Measurements from ENCODE around the gene MAP2K7.
"Not testable (repeated sequence)": the region's sequence is repeated elsewhere in the genome, so short reads cannot be mapped to it uniquely, and the experiment has no call there.

The MAP2K7 gene

DNA sequence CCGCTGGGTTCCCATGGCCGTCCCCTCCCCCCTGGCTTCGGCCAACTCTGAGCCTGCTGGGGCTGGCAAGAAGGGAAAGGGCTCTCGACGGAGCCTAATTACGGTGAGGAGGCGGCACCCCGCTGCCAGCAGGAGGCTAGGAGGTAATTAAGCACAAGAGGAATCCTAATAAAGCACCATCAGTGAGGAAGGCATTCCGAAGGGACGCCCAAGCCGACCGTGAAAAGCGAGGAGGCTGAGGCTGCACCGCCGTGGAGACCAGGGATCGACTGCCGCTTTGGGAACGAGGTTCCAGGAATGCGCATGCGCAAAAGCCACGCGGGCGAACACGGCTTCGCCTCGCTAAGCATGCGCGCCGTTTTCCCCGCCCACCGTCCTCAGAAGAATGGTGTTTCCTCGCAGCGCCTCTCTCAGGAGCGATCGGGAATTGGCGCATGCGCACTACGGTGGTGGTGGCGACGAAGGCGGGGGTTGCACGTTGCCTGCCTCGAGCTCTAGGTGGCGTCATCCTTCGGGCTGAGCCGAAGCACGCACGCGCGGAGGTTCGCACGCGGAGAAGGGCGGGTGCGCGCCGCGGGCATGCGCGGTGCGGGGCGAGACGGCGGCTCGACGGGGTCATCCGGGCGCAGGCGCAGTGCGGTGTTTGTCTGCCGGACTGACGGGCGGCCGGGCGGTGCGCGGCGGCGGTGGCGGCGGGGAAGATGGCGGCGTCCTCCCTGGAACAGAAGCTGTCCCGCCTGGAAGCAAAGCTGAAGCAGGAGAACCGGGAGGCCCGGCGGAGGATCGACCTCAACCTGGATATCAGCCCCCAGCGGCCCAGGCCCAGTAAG, at the start of gene MAP2K7:
Gene MAP2K7, plus strand, starts transcription at position 634 of the 830 bp plus-strand sequence. Its CDS starts 68 bp downstream, at position 702.
- DNase-seq = peak; percentile 100

DNA sequence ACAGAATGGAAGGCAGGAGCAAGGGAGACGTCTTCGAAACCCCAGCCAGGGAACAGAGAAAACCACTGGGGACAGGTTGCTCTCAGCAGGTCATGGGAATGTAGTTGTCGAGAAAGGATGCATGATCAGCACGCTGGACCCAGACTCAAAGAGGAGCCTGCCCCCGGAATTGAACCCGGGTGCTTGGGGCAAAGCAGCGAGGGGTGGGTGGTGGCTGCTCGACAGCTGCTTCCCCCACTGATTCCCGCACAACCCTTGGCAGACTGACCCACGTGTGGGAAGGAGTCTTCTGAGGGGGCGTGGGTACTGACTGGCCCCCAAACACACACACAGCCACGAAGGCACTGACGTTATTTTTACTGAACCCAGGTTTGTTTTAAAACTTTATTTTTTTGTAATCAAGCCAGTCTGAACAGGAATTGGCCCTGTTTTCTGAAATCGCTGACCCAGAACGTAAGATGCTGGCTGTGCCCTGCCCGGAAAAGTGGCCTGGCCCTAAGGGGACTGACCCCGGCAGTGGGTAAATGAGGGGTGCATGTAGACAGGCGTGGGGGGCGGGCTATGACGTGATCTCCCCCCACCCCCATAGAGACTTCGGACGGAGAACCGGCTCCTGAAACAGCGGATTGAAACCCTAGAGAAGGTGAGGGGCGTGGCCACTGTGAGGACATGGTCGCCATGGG, 48.1 kb upstream of the MAP2K7 start:
- DNase-seq = no peak

DNA sequence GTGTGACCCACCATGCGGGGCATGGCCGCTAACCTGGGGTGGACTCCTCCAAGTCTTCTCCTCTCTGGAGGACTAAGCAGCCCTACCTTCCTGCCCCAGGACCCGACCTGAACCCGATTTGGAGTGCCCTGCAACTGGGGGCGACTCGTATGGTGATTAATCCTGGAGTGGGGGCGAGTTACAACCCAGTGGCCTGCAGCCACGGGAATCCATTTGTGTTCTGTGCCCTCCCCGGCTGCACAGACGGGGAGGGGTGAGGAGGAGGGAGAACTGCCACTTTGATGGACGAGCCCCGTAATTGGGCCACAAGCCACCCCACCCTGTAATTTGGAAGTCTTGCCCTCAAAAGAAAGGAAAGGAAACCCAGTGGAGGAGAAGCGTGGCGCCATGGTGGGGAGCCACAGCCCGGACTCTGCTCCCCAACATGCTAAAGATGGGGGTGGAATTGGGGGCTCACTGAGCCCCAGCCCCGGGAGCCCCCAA, 47.5 kb upstream of the MAP2K7 start:
- DNase-seq = no peak

DNA sequence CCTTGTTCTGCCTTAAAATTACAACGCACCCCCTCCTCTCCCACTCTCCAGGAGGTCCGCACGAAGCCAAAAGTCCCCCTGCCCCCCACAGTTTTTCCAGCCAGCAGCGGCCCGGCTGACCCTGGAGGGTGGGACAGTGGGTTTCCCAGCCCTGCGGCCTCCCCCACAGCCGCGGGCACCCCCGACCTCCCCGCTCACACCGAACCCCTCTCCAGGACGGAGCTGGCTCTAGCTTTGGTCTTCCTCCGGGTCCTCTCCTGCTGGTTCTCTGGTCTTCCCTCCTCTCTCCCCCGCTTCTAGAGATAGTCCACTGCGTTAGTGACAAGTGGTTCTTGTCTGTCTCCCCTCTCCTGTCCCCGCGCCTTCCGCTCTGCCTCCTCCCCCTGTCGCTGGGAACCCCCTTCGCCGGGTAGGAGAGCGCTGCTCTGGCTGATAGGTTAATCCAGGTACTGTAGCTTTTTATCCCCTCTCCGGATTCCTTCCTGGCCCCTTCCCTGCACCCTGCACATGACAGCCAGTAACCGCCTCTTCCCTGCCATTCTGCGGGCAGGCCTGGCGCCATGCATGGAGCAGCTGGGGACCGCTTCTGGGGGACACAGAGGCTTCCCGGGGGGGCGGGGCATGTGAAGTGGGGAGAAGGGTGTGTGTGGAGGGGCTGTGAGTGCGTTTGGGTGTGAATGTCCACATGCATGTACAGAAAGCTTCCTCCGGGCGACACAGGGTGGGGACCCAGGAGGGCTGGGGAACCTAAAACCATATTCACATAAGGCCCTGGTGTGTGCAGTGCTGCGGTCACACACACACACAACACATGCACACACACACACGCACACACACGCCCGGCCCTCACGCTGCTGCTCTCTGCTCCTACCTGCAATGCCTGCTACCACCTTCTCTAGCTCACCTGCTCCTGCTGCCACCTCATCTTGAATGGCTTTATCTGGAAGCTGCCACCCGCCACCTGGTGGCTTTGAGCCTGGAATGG, 46.7 kb upstream of the MAP2K7 start:
- DNase-seq = no peak

DNA sequence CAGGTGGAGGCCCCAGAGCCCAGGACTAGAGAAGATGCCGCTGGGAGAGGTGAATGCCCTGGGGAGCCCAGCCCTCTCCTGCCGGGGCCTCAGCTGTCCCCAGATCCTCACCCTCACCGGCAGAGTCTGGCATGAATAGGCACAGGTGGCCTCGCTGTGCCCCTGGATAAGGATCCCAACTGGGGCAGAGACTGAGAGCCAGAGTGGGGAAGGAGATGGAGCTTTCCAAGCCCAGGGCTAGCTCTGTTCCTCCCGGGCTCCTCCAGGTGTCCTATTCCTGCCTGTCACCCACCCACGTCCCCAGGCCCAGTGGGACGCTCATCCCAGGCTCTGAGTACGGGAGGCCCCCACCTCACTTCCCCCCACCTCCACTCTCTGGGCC, 46.0 kb upstream of the MAP2K7 start:
- no peak for DNase-seq

DNA sequence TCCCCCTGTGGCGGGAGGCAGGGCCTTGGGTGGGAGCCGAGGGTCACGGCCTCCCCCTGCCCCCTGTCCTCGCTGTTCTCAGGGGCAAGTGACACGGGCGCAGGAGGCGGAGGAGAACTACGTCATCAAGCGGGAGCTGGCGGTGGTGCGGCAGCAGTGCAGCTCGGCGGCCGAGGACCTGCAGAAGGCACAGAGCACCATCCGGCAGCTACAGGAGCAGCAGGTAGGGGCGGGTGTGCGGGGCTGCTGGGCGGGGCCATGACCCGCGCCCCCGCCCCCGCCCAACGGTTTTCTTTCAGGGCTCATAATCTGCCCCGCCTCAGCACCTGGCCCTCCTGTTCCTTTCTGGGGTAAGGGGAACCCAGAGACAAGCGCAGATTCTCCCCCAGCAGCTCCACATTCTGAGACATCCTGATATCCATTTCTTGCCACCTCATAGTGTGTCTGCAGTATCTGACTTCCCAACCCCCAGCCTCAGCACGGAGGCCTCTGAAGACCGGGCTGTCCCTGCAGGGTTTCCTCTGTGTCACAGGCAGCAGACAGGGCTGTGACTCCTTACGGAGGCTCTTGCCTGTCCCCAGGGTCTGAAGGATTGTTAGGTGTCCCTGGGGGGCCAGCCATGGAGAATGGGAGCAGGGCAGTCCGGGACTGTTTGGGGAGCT, 45.4 kb upstream of the MAP2K7 start:
- DNase-seq = no peak

DNA sequence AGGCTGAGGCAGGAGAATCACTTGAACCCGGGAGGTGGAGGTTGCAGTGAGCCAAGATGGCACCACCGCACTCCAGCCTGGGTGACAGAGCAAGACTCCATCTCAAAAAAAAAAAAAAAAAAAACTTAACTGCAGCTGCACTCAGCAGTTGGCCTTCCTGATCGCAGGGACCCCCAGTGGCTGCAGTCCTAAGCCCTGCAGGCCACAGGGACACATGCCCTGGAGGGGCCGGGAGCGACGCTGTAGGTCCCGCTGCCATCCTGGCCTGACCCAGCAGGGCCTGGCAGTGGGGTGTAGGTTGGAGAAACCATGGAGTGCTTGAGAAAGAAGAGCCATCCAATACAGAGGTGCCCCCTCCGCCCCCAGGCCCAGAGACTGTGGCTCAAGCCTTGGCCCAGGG, 44.6 kb upstream of the MAP2K7 start:
- DNase-seq = not testable (repeated sequence)

DNA sequence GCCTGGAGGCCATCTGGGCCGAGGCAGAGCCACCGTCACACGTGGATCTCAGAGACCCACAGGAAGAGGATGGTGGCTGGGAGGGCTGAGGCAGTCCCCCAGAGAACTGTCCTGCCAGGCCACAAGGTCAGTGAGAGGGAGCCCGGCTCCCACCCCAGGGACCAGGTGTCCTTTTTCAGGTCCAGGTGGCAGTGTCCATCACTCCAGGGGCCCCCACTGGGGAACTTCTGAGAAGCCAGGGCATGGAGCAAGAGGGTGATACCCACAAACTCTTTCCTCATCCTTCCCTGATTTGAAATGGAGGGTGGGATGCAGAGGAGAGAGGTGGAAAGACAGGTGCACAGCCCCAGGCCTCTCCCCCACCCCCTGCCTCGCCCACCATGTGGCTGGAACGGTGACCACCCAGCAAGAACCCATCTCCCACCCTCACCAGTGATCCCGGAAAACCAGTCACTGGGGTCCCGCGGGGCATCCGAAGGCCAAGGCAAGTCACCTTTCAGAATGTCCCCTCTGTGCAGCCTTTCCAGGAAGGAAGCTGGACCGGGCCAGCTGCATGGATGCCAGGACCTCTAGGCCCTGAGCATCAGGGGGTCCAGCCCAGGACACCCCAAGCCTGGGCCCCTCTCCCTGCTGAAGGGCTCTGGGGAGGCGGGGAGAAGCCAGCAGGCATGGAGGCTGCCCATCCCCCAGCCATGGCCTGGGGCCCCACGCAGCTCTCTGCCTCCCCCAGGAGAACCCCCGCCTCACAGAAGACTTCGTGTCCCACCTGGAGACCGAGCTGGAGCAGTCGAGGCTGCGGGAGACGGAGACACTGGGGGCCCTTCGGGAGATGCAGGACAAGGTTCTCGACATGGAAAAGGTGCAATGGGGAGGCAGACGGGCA, 43.6 kb upstream of the MAP2K7 start:
- DNase-seq = no peak

DNA sequence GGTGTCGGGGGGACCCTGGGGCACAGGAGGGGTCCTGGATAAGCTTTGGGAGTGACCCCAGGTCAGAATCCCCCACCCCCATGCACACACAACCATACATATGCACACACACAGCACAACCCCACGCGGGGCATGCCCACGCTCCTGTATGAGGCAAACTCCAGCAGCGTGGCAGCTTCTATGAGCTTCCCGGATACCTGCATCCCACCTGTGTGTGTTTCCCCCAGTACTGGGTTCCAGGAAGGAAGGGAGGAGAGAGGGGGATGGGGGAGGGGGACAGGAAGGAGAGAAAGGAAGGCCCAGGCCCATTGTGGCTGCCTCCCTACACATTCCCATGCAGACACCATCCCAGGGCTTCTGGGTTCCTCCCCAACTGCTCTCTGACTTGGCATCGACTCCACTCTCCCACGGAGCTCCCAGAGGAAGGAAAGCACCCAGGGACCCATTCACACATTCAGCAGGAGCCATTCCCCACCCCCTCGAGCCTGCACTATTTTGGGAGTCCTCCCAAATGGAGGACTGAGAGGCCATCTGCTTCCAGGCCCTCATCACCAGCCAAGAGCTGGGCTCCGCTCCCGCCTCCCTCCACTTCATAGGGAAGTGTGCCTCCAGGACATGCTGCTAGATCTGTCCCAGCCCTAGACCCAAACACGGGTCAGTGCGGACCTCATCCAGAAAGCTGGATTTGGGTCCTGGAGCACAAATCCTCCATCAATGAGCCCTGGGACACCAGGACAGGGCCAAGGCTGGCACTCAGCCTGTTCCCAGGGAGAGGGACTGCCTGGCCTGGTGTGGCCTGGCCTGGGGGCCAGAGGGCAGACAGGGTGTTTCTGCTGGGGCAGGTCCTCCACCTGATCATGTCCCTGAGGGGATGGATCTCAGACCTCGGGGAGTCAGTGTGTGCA, 42.7 kb upstream of the MAP2K7 start:
- DNase-seq = no peak

DNA sequence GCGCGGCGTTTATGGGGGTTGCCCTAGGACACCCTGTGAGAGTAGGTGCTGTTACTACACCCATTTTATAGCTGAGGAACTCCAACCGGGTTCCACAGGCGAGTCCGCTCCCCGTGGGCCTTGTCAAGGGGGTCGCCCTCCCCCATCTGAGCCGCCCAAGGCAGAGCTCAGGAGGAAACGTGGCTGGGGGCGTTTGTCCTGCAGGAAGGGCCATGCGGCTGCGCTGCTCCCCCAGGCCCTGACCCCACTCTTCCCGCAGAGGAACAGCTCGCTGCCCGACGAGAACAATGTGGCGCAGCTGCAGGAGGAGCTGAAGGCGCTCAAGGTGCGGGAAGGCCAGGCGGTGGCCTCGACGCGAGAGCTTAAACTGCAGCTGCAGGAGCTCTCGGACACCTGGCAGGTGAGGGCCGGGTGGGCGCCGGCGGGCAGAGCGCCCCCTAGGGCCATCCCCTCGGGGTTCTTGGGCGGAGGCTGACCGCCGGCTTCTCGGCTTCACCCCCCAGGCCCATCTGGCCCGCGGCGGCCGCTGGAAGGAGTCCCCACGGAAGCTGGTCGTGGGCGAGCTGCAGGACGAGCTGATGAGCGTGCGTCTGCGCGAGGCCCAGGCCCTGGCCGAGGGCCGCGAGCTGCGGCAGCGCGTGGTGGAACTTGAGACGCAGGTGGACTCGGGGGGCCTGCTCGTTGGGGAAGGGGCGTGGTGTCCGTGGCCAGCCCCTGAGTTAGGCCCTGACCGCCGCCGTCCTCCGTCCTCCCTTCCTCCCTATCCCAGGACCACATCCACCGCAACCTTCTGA, 41.9 kb upstream of the MAP2K7 start:
- DNase-seq = peak; percentile 79

DNA sequence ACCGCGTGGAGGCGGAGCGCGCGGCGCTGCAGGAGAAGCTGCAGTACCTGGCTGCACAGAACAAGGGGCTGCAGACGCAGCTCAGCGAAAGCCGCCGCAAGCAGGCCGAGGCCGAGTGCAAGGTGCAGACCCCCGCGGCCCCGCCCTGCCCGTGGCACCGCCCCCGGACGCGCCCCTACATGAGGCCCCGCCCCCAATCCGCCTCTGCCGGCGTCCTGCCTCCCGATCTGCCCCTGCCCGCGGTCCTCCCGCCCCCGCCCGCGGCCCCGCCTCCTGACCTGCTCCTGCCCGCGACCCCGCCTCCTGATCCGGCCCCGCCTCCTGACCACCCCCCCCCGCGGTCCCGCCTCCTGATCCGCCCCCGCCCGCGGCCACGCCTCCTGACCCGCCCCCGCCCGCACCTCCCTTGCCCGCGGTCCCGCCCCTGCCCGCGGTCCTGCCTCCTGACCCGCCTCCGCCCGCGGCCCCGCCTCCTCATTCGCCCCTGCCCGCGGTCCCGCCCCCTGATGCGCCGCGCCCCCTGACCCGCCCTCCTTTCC, 41.2 kb upstream of the MAP2K7 start:
- DNase-seq = no peak

DNA sequence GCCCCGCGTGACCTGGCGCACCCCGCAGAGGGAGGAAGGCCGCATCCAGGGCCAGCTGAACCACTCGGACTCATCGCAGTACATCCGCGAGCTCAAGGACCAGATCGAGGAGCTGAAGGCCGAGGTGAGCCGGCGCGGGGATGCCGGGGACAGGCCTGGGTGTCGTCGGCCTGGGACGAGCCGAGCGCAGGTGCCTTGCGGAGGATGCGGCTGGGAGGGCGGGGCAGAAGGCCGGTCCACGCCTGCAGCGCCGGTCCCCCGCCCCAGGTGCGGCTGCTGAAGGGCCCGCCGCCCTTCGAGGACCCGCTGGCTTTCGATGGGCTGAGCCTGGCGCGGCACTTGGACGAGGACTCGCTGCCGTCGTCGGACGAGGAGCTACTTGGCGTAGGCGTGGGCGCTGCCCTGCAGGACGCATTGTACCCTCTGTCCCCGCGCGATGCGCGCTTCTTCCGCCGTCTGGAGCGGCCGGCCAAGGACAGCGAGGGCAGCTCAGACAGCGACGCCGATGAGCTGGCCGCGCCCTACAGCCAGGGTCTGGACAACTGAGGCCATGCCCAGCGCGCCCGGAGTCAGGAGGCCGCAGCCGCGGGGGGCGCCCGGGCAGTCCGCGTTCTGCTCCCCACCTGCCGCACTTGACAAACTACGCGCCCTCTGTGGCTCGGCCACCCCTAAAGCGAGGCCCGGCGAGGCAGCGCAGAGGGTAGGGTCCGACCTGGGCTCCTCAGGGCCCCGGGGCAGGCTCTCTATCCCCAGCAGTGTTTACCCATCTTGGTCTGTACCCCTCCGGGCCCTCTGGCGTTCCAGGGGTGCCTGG, 40.3 kb upstream of the MAP2K7 start:
- peak; percentile 69 for DNase-seq

DNA sequence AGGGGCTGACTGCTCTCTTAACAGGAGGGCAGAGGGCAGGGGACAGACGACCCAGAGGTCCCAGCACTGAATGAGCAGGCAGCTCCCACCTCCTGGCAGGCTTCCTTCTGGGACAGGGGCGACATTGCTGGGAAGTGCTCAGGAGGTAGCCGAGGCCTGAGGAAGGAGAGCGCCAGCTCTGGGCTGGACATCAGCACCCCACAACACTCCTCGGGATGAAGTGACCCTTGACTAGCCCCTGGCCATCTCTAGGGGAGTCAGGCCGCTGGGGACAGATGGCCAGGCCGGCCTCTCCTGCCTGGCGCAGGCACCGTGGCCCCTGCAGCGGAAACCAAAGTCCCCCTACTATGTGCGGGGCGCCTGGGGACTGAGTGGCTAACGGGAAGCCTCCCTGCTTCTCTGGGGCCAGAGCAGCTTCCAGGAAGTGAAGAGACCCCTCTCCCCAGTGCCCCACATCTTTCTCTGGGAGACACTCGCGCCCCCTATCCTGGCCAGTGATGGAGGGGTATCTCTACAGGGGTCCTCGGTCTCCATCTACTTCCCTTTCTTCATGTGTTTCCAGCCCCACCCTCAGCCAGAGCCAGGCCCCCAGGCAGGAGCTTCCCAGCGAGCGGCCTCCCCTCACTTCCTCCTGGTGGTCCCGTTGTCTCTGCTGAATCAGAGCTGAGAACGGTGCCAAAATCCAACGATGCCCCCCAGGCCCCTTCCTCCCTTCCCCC, 39.5 kb upstream of the MAP2K7 start:
- no peak for DNase-seq

DNA sequence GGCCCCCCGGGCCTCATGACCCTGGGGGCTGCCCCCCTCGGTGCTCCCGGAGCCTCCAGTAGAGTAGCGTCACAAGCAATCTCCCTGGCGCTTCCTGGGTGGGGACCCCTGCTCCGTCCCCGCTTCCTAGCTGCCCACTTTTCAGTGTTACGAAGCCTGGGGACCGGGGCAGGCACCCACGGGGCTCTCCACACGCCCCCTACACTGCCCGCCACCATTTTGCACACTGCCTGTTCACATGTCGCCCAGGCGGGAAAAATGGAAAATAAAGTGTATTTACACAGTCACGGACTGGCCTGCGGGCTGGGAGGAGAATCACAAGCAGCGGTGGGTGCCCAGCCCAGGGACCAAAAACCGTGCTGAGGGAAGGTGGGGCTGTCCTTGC, 39.0 kb upstream of the MAP2K7 start:
- no peak for DNase-seq

DNA sequence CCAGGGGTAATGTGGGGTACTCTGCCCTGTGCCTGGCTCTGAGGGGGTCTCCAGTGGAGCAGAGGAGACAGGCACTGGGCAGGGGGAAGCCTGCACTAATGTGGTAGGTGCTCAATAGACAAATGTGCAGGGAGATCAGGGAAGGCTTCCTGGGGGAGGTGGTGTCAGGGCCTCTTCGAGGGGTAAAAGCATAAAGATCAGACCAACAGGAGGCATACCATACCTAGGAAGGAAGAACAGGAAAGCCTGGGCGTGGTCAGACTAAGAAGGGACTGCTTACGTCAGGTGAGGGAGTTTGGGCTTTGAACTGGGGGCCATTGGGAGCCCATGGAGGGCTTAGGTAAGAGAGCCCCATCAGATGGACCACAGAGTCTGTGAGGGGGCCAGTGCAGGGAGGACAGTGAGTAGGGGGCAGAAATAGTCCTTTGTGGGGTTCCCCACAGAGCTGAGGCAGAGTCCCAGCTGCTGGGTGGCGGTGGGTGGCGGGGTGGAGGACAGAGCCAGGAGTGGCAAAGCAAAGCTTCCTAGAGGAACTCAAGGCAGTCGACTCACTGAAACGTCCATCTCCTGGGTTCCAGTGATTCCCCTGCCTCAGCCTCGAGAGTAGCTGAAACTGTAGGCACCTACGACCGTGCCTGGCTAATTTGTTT, 38.3 kb upstream of the MAP2K7 start:
- DNase-seq = no peak

DNA sequence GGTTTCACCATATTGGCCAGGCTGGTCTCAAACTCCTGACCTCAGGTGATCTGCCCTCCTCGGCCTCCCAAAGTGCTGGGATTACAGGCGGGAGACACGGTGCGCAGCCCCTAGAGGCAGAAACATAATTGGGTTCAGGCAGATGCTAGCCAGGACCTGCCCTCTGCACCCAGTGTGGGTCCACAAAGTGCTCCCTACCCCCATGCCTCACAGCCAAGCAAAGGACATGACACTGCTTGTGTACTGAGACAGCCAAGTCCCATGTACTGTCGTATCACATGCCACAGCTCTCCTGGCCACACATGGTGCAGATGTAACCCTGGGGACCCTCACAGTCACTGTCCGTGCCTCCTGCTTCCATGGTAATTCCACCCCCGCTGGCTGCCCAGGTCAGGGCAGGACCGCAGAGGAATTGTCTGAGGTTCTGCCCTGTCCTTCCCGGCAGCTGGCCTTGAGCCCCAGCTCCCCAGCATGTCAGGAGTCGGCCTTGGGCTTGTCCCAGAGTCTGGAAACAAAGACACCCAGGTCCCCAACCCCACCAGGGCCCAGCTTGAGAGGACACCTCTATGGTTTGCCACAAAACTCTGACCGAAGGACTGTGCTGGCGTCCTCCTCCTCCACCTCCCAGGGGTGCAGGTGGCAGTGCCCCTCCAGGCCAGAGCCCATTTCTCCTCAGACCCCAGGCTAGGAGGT, 37.1 kb upstream of the MAP2K7 start:
- no peak for DNase-seq

Measured in retina (tissue), 1 donor.